K562 (cell line): ENCODE data around the gene PRR30.

ENCODE experiments used
- ZBTB2 ChIP-seq: fragments of 450-650 bp; IDR thresholded peaks from 2 replicates; pipeline ENCODE4 v1.6.1; 2016; ENCODE audit warnings: antibody characterized with exemption
- TF ChIP-seq, protein P1 (sequence below), 3 experiments: IDR thresholded peaks in 2 of 3; conservative IDR thresholded peaks in 1 of 3; 2 replicates each; pipeline ENCODE4 v1.5.1; 2011 to 2012; ENCODE audit warnings: low read length in 3 of 3, mild to moderate bottlenecking in 3 of 3, control low read depth in 2 of 3, improper control_type of control experiment in 1 of 3, inconsistent platforms in 1 of 3, low read depth in 1 of 3, mixed read lengths in 1 of 3, moderate library complexity in 1 of 3; ENCODE audit not compliant: insufficient read depth in 2 of 3

- TF ChIP-seq ZBTB2 = no peak
- TF ChIP-seq, protein P1, sequence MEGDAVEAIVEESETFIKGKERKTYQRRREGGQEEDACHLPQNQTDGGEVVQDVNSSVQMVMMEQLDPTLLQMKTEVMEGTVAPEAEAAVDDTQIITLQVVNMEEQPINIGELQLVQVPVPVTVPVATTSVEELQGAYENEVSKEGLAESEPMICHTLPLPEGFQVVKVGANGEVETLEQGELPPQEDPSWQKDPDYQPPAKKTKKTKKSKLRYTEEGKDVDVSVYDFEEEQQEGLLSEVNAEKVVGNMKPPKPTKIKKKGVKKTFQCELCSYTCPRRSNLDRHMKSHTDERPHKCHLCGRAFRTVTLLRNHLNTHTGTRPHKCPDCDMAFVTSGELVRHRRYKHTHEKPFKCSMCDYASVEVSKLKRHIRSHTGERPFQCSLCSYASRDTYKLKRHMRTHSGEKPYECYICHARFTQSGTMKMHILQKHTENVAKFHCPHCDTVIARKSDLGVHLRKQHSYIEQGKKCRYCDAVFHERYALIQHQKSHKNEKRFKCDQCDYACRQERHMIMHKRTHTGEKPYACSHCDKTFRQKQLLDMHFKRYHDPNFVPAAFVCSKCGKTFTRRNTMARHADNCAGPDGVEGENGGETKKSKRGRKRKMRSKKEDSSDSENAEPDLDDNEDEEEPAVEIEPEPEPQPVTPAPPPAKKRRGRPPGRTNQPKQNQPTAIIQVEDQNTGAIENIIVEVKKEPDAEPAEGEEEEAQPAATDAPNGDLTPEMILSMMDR (IDR thresholded peaks at IDR 0.05 in 2 of 3, conservative IDR thresholded peaks at IDR 0.05 in 1 of 3; ENCODE audit: insufficient read depth in 2 of 3, low read depth in 1 of 3, low read length in 3 of 3) = no peak
Measured at GRCh38 chr2:27097341-27097740, 41.9 kb downstream of the PRR30 start.
